SK-N-SH (cell line): Measurements from ENCODE around the gene RCSD1.

Source experiments
- CHD2 ChIP-seq: fragments of 150-350 bp; IDR thresholded peaks from 2 replicates; pipeline ENCODE4 v1.6.1; 2018; ENCODE audit warnings: low read length; ENCODE audit not compliant: partially characterized antibody
- CTCF ChIP-seq: fragments of 200-600 bp; sonication (generic); IDR thresholded peaks from 2 replicates; pipeline ENCODE4 v1.6.1; 2017; ENCODE audit warnings: antibody characterized with exemption, mild to moderate bottlenecking, moderate library complexity
- FOSL2 ChIP-seq: IDR thresholded peaks from 2 replicates; pipeline ENCODE4 v1.4.0; 2012; ENCODE audit warnings: low read depth, mild to moderate bottlenecking, moderate library complexity, borderline replicate concordance
- GABPA ChIP-seq: IDR thresholded peaks from 2 replicates; pipeline ENCODE4 v1.4.0; 2012; ENCODE audit warnings: low read depth, mild to moderate bottlenecking
- MAX ChIP-seq: IDR thresholded peaks from 2 replicates; pipeline ENCODE4 v1.4.0; 2012; ENCODE audit warnings: low read depth
- MEF2A ChIP-seq: IDR thresholded peaks from 2 replicates; pipeline ENCODE4 v1.4.0; 2012; ENCODE audit warnings: low read depth, borderline replicate concordance
- MXI1 ChIP-seq: IDR thresholded peaks from 2 replicates; pipeline ENCODE4 v1.6.1; 2012; ENCODE audit warnings: mild to moderate bottlenecking, low read depth, low read length, improper control_type of control experiment
- POLR2AphosphoS5 ChIP-seq: IDR thresholded peaks from 2 replicates; pipeline ENCODE4 v1.6.1; 2012; ENCODE audit warnings: low read depth, low read length
- SIN3A ChIP-seq: IDR thresholded peaks from 2 replicates; pipeline ENCODE4 v1.6.1; 2012; ENCODE audit warnings: low read depth, mild to moderate bottlenecking, low read length, moderate library complexity, borderline replicate concordance
- SMC3 ChIP-seq: IDR thresholded peaks from 2 replicates; pipeline ENCODE4 v1.6.1; 2012; ENCODE audit warnings: low read depth, low read length, improper control_type of control experiment
- TAF1 ChIP-seq: IDR thresholded peaks from 2 replicates; pipeline ENCODE4 v1.6.1; 2012; ENCODE audit warnings: low read depth, mild to moderate bottlenecking, low read length, moderate library complexity, borderline replicate concordance
- YY1 ChIP-seq: IDR thresholded peaks from 2 replicates; pipeline ENCODE4 v1.4.0; 2012; ENCODE audit warnings: low read depth, mild to moderate bottlenecking
- TF ChIP-seq, protein P1 (sequence below): IDR thresholded peaks from 2 replicates; pipeline ENCODE4; 2012
- TF ChIP-seq, protein P2 (sequence below): IDR thresholded peaks from 2 replicates; pipeline ENCODE4 v1.6.1; 2012; ENCODE audit warnings: mild to moderate bottlenecking, low read depth, low read length, moderate library complexity

DNA sequence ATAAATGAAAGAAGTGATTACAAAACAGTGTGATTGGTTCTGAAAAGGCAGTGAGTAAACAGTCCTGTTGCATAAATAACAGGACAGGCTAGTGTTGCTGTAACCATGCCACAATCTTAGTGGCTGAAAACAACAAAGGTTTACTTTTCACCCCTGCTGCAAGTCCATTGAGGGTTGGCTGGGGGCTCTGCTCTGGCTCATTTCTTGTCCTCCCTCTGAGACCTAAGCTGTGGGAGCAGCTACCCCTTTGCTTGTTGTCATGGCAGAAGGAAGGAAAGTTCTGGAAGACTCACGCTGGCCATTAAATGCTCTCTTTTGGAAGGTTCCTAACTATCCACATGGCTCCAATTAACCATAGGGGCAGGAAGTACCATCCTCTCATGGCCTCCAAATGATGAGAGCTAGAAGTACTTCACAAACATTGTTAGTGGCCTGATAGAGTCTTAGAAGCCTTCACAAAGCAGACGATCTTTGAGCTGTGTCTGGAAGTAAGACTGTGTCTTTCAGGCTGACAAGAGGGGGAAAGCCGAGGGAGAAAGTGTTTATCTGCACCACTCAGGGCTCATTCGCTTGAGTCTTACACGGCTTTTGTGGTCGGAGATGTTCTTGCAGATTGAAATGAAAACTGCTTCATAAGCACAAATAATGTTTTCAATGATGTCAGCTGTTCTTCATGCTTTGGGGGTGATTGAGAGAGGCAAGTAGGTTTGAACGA is 11.9 kb downstream of the RCSD1 start:
- TF ChIP-seq CTCF (no peak), POLR2AphosphoS5 (no peak), SIN3A (no peak), TAF1 (no peak), SMC3 (no peak), FOSL2 (no peak), MEF2A (no peak), CHD2 (no peak), GABPA (no peak), MAX (no peak), MXI1 (no peak), YY1 (no peak)
- TF ChIP-seq, protein P1, sequence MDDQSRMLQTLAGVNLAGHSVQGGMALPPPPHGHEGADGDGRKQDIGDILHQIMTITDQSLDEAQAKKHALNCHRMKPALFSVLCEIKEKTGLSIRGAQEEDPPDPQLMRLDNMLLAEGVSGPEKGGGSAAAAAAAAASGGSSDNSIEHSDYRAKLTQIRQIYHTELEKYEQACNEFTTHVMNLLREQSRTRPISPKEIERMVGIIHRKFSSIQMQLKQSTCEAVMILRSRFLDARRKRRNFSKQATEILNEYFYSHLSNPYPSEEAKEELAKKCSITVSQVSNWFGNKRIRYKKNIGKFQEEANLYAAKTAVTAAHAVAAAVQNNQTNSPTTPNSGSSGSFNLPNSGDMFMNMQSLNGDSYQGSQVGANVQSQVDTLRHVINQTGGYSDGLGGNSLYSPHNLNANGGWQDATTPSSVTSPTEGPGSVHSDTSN: no peak
- TF ChIP-seq, protein P2, sequence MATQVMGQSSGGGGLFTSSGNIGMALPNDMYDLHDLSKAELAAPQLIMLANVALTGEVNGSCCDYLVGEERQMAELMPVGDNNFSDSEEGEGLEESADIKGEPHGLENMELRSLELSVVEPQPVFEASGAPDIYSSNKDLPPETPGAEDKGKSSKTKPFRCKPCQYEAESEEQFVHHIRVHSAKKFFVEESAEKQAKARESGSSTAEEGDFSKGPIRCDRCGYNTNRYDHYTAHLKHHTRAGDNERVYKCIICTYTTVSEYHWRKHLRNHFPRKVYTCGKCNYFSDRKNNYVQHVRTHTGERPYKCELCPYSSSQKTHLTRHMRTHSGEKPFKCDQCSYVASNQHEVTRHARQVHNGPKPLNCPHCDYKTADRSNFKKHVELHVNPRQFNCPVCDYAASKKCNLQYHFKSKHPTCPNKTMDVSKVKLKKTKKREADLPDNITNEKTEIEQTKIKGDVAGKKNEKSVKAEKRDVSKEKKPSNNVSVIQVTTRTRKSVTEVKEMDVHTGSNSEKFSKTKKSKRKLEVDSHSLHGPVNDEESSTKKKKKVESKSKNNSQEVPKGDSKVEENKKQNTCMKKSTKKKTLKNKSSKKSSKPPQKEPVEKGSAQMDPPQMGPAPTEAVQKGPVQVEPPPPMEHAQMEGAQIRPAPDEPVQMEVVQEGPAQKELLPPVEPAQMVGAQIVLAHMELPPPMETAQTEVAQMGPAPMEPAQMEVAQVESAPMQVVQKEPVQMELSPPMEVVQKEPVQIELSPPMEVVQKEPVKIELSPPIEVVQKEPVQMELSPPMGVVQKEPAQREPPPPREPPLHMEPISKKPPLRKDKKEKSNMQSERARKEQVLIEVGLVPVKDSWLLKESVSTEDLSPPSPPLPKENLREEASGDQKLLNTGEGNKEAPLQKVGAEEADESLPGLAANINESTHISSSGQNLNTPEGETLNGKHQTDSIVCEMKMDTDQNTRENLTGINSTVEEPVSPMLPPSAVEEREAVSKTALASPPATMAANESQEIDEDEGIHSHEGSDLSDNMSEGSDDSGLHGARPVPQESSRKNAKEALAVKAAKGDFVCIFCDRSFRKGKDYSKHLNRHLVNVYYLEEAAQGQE: no peak
